GM04504 (cell line): ENCODE results near the gene LY6G5C.

Experiments
- DNase-seq: peaks from one replicate; pipeline ENCODE4 v3.0.0-alpha.2; 2012; ENCODE audit warnings: low read depth

Gene LY6G5C, protein sequence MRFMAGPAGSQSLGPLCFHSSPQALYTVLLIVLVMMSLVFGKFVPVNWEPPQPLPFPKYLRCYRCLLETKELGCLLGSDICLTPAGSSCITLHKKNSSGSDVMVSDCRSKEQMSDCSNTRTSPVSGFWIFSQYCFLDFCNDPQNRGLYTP

GRCh38 chr6:31680226-31681134 is at the start of gene LY6G5C:
Gene LY6G5C (minus strand): TSS chr6:31681067. CDS start chr6:31680373, 694 bp downstream.
- peak; percentile 76 for DNase-seq

DNA sequence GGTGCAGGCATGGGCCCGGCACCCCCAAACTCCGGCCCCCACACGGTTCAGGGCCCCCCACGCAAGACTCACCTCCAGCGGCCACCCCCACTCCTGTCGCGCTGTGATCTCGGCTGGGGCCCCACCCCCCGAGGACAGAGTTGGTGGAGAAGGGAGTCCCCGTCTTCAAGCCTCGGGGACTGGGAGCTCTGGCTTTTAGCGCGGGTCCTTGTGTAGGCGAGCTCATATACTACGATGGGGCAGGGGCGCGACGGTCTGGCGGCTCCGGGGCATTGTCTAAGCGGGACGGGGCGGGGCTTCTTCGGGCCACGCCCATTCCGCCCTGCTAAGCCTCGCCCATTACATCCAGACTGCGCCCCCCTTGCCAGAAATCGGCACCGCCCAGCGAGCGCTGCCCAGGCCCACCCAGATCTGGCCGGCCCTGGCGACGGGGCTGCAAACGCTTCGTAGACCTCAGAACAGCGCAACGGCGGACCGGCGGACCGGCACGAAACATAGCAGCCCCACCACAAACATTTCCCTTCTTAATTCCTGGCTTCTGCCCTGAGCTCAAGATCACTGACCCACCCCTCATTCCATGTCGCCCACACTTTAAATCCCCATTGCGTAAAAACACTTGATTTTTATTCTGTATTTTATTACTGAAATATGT is 49.2 kb upstream of the LY6G5C start:
- peak; percentile 79 for DNase-seq

- peak; percentile 84 for DNase-seq
Observed at GRCh38 chr6:31729515-31729978, 48.7 kb upstream of the LY6G5C start.

GRCh38 chr6:31728767-31729514 is 48.1 kb upstream of the LY6G5C start, which contains the start of gene DDAH2:
Gene DDAH2 (minus strand): TSS chr6:31729299. CDS start chr6:31729161, 138 bp downstream.
- DNase-seq: no peak

DNA sequence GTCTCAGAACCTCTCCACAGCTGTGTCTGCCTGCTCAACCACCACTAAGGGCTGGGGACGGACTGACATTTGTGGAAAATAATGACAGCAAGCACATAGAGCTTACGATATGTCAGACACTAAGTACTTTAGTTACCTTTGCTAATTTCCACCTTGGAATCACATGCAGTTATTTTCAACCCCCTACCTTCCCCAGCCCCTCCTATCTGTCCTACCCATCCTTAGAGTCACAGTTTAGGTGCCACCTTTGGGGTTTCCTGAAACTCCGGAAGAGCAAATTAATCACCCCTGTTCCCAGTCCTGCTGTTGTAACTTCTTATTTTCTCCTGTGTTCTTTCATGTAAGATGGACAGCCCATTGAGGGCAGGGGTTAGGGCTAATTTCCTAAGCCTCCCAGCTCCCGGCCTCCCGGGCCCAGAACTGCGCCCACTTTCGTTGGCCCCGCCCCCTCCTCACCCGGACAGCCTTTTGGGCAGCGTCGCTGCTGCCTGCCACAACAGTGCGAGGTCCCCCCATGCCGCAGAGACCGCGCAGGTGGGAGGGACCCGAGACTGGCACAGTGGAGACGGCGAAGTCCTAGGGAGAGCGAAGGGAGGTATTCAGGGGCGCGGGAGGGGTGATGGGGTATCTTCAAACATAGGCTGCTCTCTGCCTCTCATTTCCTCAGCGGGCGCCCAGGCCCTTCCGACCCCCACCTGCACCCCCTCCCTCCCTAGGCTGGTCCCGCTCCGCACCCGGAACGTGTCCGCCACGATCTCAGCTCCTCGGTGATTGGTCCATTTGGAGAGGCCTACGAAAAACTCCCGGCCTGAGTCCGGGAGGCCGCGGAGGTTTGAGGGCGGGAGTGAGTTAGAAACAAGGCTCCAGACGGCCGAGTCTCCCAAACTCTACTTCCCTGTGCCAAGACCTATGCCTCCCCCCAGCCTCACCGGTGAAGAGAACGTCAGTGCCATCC is 47.1 kb upstream of the LY6G5C start:
- no peak for DNase-seq

DNA sequence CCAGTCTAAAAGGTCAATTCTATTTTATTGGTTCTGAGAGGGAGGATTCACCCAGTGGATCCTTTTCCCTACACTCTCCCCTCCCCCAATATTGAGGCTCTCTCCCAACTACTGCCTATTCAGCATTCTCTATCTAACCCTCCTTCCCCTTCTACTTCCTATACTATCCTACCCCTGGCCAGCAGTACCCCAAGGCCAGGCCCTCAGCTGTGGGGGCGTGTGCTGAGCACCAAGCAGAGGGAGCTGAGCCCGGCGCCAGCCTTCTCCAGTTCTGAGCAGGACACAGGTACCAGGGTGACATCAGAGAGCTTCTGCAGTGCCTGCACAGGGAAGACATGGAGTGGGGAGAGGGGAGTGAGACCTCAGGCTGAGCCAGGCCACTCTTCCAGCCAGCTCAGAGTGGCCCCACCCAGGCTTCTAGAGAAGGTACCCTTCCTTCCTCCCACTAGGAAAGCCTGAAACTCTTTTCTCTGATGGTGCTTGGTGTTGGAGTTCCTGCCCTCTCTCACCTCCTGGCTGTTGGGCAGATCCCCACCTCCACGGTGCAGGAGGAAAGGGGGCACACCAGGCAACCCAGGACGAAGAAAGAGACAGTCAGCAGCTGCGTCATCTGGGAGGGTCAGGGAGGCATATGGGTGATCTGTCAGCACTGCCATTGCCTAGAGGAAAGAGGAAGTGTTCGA is 46.3 kb upstream of the LY6G5C start:
- no peak for DNase-seq

DNA sequence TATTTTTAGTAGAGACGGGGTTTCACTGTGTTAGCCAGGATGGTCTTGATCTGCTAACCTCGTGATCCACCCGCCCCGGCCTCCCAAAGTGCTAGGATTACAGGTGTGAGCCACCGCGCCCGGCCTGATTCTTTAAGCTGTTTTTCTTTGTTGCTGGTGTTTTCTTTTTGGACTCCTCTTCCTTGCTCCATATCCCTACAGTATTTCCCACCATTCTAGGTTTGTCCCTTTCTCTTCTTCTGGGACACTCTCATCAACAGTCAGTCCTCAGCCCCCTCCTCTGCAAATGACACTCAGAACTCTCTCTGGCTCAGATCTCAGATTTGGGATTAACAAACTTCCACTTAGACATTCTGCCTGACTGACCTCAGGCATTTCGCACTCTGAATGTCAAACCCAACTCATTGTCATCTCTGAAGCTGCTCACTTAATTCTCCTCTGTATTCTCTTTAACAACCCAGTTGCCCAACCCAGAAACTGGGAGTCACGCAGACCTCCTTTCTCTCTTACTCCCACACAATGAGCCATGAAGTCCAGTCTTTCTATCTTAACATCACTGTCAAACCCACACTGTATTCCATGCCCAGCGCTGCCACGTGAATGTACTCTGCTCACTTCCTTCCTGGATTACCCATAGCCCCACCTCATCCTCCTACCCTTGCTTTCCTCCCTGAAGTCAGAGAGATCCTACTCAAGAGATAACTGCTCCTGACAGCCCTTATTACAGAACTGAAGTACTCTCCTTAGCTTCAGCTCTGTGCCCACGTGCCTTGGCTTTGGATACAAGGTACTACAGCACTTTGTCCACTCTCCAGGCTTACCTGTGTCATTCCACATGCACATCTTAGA is 44.9 kb upstream of the LY6G5C start:
- no peak for DNase-seq

DNA sequence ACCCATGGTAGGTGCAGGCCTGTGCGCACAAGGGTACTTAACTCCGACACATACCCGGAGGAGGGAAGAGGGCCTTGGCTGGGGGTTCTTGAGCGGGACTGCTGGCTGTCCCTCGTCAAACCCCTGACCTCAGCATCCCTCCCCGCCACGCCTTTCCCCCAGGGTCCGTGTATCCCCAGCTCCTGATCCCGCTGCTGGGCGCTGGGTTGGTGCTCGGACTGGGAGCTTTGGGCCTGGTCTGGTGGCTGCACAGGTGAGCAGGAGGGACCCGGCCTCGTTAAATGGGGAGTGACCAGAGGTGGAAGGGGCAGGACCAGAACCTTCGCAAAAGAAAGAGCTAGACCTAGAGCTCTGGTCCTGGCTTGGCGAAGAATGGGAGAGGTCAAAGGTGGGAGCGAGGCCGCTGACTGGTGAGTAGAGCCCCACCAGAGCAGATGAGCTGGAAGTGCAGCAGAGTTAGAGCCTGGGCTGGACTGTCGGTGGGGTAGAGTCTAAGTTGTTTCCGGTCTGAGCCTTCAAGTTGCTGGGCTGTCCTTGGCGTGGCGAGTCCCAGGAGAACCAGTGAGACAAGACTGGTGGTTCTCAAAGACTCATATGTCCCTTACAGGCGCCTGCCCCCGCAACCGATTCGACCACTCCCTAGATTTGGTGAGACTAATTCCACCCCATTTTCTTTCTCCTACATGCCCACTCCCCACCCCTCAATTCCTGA is 43.3 kb upstream of the LY6G5C start:
- DNase-seq: no peak

DNA sequence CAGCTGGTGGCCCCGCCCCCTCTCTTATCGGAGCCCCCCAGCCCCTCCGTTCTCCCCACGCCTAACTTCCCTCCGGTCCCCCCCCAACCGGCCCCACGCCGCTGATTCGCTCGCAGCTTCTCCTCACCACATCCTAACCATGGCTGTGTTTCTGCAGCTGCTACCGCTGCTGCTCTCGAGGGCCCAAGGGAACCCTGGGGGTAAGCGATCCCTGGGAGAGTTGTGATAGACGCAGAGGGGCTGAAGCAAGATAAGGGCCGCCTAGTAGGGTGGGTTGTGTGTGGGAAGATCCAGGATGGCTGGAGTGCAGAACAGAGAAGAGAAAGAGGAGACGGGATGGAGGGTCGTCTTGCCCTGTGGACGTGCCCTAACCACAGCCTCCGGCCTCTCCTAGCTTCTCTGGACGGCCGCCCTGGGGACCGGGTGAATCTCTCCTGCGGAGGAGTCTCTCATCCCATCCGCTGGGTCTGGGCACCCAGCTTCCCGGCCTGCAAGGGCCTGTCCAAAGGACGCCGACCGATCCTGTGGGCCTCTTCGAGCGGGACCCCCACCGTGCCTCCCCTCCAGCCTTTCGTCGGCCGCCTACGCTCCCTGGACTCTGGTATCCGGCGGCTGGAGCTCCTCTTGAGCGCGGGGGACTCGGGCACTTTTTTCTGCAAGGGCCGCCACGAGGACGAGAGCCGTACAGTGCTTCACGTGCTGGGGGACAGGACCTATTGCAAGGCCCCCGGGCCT is 42.5 kb upstream of the LY6G5C start, which contains the start of gene MPIG6B:
Gene MPIG6B, plus strand, starts transcription at position 129 of the 735 bp plus-strand sequence. Its CDS starts 11 bp downstream, at position 140.
- DNase-seq: no peak

- no peak for DNase-seq
Observed at GRCh38 chr6:31722173-31722572, 41.3 kb upstream of the LY6G5C start.

- no peak for DNase-seq
Observed at GRCh38 chr6:31721351-31722020, 40.6 kb upstream of the LY6G5C start, which contains the start of gene LY6G6C. Gene LY6G6C (minus strand): TSS chr6:31721746. CDS start chr6:31721679, 67 bp downstream.

GRCh38 chr6:31720196-31720770 is 39.4 kb upstream of the LY6G5C start:
- DNase-seq: no peak

- no peak for DNase-seq
Observed at GRCh38 chr6:31719001-31719400, 38.1 kb upstream of the LY6G5C start.

DNA sequence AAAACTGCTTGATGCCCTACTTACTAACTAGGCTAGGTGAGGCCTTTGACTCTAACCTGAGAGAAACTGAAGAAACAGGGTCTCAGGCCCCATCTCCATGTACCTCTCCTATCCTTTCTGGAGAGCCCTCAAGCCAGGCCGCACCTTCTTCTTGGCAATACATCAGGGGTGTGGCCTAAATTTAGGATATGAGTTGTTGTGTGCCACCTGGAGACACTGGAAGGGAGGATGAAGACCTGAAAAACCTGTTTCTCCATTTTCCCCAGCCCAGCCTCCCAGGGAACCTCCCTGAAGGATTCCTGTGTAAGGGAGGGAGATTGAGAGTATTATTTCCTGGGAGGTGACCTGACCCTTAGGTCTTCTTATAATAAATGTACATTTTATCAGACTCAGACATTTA is 37.4 kb upstream of the LY6G5C start:
- no peak for DNase-seq

- DNase-seq: no peak
Observed at GRCh38 chr6:31717499-31718222, 36.8 kb upstream of the LY6G5C start.
